GM12878 (cell line): Measurements from ENCODE around the gene FAR2. TPM values are rescaled to one million over a fixed set of nuclear protein-coding genes. Genes with fewer than 3 reads are reported as not detected.

Source experiments
- ATAC-seq: fragments of 200-7000 bp; cut with Tn5 transposase; 3 replicates; pipeline ENCODE4 v1.9.1; 2020; ENCODE audit warnings: mild to moderate bottlenecking, moderate library complexity
- BruUV-seq: library from RNA; stranded (reverse); fragments of 400-500 nt; replicated peaks from 2 replicates; lab custom pipeline; 2021; lab: Mats Ljungman, UMichigan
- CTCF ChIA-PET: fragments of 300-600 bp; sonication (Branson Sonifier 250); formaldehyde crosslinking; extraction: SDS; loops from one replicate; lab custom pipeline; 2021; ENCODE audit warnings: inconsistent platforms; lab: Yijun Ruan, JAX
- POLR2A ChIA-PET: fragments of 350-600 bp; formaldehyde crosslinking; extraction: SDS; loops from one replicate; lab custom pipeline; 2021; ENCODE audit warnings: inconsistent platforms; lab: Charles Lee
- RAD21 ChIA-PET: fragments of 300-600 bp; sonication (Branson Sonifier 250); formaldehyde crosslinking; loops from one replicate; lab custom pipeline; 2023; ENCODE audit warnings: antibody characterized with exemption; ENCODE audit not compliant: unreplicated experiment; lab: Charles Lee
- SMC1A ChIA-PET: fragments of 300-600 bp; sonication (Branson Sonifier 250); formaldehyde crosslinking; loops from one replicate; lab custom pipeline; 2023; ENCODE audit not compliant: unreplicated experiment, uncharacterized antibody; lab: Charles Lee
- DNase-seq: peaks from one replicate; pipeline ENCODE4 v3.0.0-alpha.2; 2011; ENCODE audit warnings: low read depth, low spot score
- FAIRE-seq: peaks from 3 replicates; lab custom pipeline; 2011; peaks lifted over from hg19 to GRCh38; lab: Jason Lieb, UNC
- H2AFZ ChIP-seq: 2 replicates; pipeline ENCODE4 v1.6.0; 2011; ENCODE audit warnings: low read depth, low read length, control low read depth; ENCODE audit not compliant: control insufficient read depth
- H3K27ac ChIP-seq: 2 replicates; pipeline ENCODE4 v1.5.1; 2011; ENCODE audit warnings: control low read depth; ENCODE audit not compliant: control insufficient read depth, insufficient read depth
- H3K27me3 ChIP-seq, 2 experiments: replicated peaks in 1 of 2; 2 replicates each; pipeline versions ENCODE4 v1.6.0 to v1.6.1; 2011; ENCODE audit warnings: low read length in 1 of 2; ENCODE audit not compliant: control insufficient read depth in 2 of 2, insufficient read depth in 2 of 2
- H3K36me3 ChIP-seq, 2 experiments: 2 replicates each; pipeline ENCODE4 v1.5.1; 2011; ENCODE audit warnings: low read length in 1 of 2; ENCODE audit not compliant: control insufficient read depth in 2 of 2, insufficient read depth in 2 of 2
- H3K4me1 ChIP-seq: 2 replicates; pipeline ENCODE4 v1.6.1; 2011; ENCODE audit warnings: mild to moderate bottlenecking, low read length, moderate library complexity, mixed read lengths; ENCODE audit not compliant: control insufficient read depth, insufficient read depth
- H3K4me2 ChIP-seq: 2 replicates; pipeline ENCODE4 v1.6.0; 2011; ENCODE audit warnings: control low read depth; ENCODE audit not compliant: control insufficient read depth, insufficient read depth
- H3K4me3 ChIP-seq: fragments of 200-600 bp; sonication (generic); 2 replicates; pipeline ENCODE4 v1.5.1; 2016
- H3K79me2 ChIP-seq: 2 replicates; pipeline ENCODE4 v1.6.0; 2011; ENCODE audit warnings: low read length; ENCODE audit not compliant: control insufficient read depth, insufficient read depth
- H3K9ac ChIP-seq: 2 replicates; pipeline ENCODE4 v1.8.0; 2011; ENCODE audit warnings: low read length, control low read depth, mixed read lengths; ENCODE audit not compliant: control insufficient read depth, insufficient read depth
- H3K9me3 ChIP-seq: replicated peaks from 3 replicates; pipeline ENCODE4 v1.5.1; 2011; ENCODE audit warnings: mild to moderate bottlenecking, low read length; ENCODE audit not compliant: control insufficient read depth, insufficient read depth
- H4K20me1 ChIP-seq: 2 replicates; pipeline ENCODE4 v1.6.0; 2011; ENCODE audit not compliant: control insufficient read depth, insufficient read depth
- CEBPB ChIP-seq, 2 experiments: fragments of 150-350 bp in 1 of 2; IDR thresholded peaks; 2 replicates each; pipeline ENCODE4 v1.6.1; 2012 to 2014; ENCODE audit warnings: low read depth in 2 of 2, low read length in 2 of 2, borderline replicate concordance in 1 of 2, inconsistent platforms in 1 of 2
- ELK1 ChIP-seq: IDR thresholded peaks from 2 replicates; pipeline ENCODE4 v1.6.1; 2012; ENCODE audit warnings: low read depth, low read length, improper control_type of control experiment
- JUND ChIP-seq: IDR thresholded peaks from 2 replicates; pipeline ENCODE4 v1.6.1; 2012; ENCODE audit warnings: low read depth, mild to moderate bottlenecking, low read length, improper control_type of control experiment, moderate library complexity
- NR2F1 ChIP-seq: fragments of 450-650 bp; conservative IDR thresholded peaks from 2 replicates; pipeline ENCODE4 v1.6.1; 2017; ENCODE audit warnings: mild to moderate bottlenecking
- PML ChIP-seq: IDR thresholded peaks from 2 replicates; pipeline ENCODE4 v1.6.1; 2012; ENCODE audit warnings: low read length, inconsistent platforms
- POLR2AphosphoS5 ChIP-seq: IDR thresholded peaks from 2 replicates; pipeline ENCODE4 v1.6.1; 2011; ENCODE audit warnings: mild to moderate bottlenecking, low read length, inconsistent platforms
- SIX5 ChIP-seq: IDR thresholded peaks from 2 replicates; pipeline ENCODE4 v1.6.1; 2011; ENCODE audit warnings: mild to moderate bottlenecking, low read depth, low read length, moderate library complexity; ENCODE audit not compliant: severe bottlenecking
- SMAD1 ChIP-seq: fragments of 450-650 bp; IDR thresholded peaks from 2 replicates; pipeline ENCODE4 v1.6.1; 2018; ENCODE audit warnings: mild to moderate bottlenecking, low read depth; ENCODE audit not compliant: partially characterized antibody
- SREBF1 ChIP-seq: IDR thresholded peaks from 2 replicates; pipeline ENCODE4 v1.6.1; 2012; ENCODE audit warnings: mild to moderate bottlenecking, low read length
- TBL1XR1 ChIP-seq: IDR thresholded peaks from 2 replicates; pipeline ENCODE4 v1.6.1; 2012; ENCODE audit warnings: low read depth, low read length, improper control_type of control experiment
- ZNF592 ChIP-seq: fragments of 450-650 bp; IDR thresholded peaks from 2 replicates; pipeline ENCODE4 v1.6.1; 2017; ENCODE audit warnings: mild to moderate bottlenecking, moderate library complexity
- WGBS: methylation state at CpG from one replicate; pipeline ENCODE4 v1.1.6; 2016; ENCODE audit warnings: low lambda C conversion rate; ENCODE audit not compliant: insufficient replicate concordance, insufficient coverage; ENCODE audit errors: missing lambda C conversion rate; 5-methylcytosine and 5-hydroxymethylcytosine counted together
- in situ Hi-C: fragments of 300-500 bp; cut with MboI; formaldehyde crosslinking; loops from 9 replicates; pipeline ENCODE4 v1.14.3; 2018; ENCODE audit warnings: mixed read lengths
- intact Hi-C: fragments of 100-400 bp; cut with micrococcal nuclease; formaldehyde crosslinking; loops from one replicate; pipeline ENCODE4 v1.14.2; 2022; ENCODE audit not compliant: unreplicated experiment
- polyA plus RNA-seq, 11 experiments: library from polyadenylated mRNA; depleted of rRNA in 4 of 11; unstranded in 6 of 11; stranded (reverse) in 5 of 11; fragments of >200 nt; fragmentation: Nextera tagmentation in 4 of 11; fragmentation: Illumina TruSeq in 1 of 11; extraction: Ambion mirVana in 4 of 11; extraction: Trizol in 1 of 11; gene quantifications; 1 replicate in 1 of 11; 2 replicates in 10 of 11; pipeline versions ENCODE4 v1.2.1 to v1.2.3, GENCODE V29; 2011 to 2016; ENCODE audit warnings: inconsistent platforms in 2 of 11, missing spikeins in 2 of 11, low read depth in 1 of 11
- total RNA-seq, 4 experiments: library from RNA; depleted of rRNA in 3 of 4; stranded (reverse); fragments of >200 nt in 3 of 4; fragmentation: Illumina TruSeq in 1 of 4; extraction: Trizol in 1 of 4; gene quantifications; 2 replicates each; pipeline versions ENCODE4 v1.2.1 to v1.2.3, GENCODE V29; 2013 to 2021
- TF ChIP-seq, protein P1 (sequence below): IDR thresholded peaks from 2 replicates; pipeline ENCODE4 v1.6.1; 2011; ENCODE audit warnings: low read depth, low read length, improper control_type of control experiment, borderline replicate concordance
- TF ChIP-seq, protein P2 (sequence below): IDR thresholded peaks from 2 replicates; pipeline ENCODE4 v1.6.1; 2012; ENCODE audit warnings: low read depth, low read length, improper control_type of control experiment
- TF ChIP-seq, protein P3 (sequence below): fragments of 450-650 bp; IDR thresholded peaks from 2 replicates; pipeline ENCODE4 v1.6.1; 2017; ENCODE audit warnings: mild to moderate bottlenecking, low read depth, inconsistent platforms; ENCODE audit not compliant: poor library complexity, severe bottlenecking

FAR2 gene
- total and polyA plus RNA-seq, 10 of the 15 experiments (the other 5 are each of a cell fraction or from before 2014, with no cell fraction given), result 0.50 to 1.1 (median 0.65) TPM

DNA sequence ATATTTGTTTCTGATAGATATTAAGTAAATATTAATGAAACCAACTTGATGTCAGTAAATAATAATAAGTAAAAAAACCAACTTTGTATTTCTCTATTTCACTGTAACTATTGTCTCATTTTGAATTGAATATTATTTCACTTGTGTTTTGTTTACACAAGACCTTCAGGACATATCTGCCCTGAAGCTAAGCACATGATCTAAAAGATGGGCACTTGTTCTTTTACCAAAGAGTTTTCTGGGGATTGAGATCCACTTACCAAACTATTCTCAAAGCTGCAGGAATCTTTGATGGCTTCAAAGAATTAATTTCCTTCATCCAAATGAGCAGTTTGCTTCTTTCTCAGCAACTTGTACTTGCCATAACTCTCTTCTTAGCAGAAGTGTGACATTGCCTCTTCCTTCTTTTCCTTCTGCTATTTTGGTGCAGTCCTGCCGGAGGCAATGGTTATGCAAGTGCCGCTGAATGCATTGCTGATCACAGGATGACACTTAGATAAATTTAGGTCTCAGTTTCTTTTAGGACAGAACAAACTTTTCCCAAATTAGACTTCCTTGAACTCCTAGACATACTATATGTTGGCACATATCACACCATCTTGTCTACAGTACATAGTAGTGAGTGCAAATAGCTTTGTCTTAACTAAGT, 9.2 kb downstream of the FAR2 start:
- Histone ChIP-seq H3K79me2 (no peaks in the 10 kb centered on the region), H3K36me3 (no peaks in the 10 kb centered on the region), H3K4me3 (no peak overlapping the region), H3K4me2 (no peak overlapping the region), H4K20me1 (no peaks in the 10 kb centered on the region), H3K9ac (no peak overlapping the region), H3K9me3 (no peaks in the 10 kb centered on the region), H2AFZ (no peak overlapping the region), H3K27ac (no peak overlapping the region), H3K4me1 (peaks cover 8% of the 10 kb centered on the region), H3K27me3 (no peaks in the 10 kb centered on the region)
- intact Hi-C loops, result no loop called here
- no TSS peak for BruUV-seq
- ChIA-PET SMC1A (no interaction called here), CTCF (interaction anchor here (1.4 kb wide), 1 partner anchor 8 kb away, joined by 3 read pairs; no protein-coding TSS in a partner anchor), RAD21 (interaction anchor here (0.6 kb wide), 1 partner anchor 94 kb away, joined by 3 read pairs; no protein-coding TSS in a partner anchor), POLR2A (interaction anchor here (0.6 kb wide), 1 partner anchor 31 kb away, joined by 5 read pairs; no protein-coding TSS in a partner anchor)
- DNase-seq, result no peak
- no peak for ATAC-seq
- FAIRE-seq, result no peak
- 41% methylated on average over 2 of the region's 2 CpGs for WGBS
- in situ Hi-C loops, result no loop called here
- no peak for TF ChIP-seq TBL1XR1
- TF ChIP-seq SMAD1, result no peak
- TF ChIP-seq ZNF592, result no peak
- no peak for TF ChIP-seq JUND
- TF ChIP-seq SIX5, result no peak
- no peak for TF ChIP-seq CEBPB (IDR thresholded peaks at IDR 0.05; ENCODE audit: borderline replicate concordance in 1 of 2, low read depth in 2 of 2, low read length in 2 of 2)
- TF ChIP-seq, protein P1, sequence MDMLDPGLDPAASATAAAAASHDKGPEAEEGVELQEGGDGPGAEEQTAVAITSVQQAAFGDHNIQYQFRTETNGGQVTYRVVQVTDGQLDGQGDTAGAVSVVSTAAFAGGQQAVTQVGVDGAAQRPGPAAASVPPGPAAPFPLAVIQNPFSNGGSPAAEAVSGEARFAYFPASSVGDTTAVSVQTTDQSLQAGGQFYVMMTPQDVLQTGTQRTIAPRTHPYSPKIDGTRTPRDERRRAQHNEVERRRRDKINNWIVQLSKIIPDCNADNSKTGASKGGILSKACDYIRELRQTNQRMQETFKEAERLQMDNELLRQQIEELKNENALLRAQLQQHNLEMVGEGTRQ, result no peak
- TF ChIP-seq PML, result no peak
- TF ChIP-seq, protein P2, sequence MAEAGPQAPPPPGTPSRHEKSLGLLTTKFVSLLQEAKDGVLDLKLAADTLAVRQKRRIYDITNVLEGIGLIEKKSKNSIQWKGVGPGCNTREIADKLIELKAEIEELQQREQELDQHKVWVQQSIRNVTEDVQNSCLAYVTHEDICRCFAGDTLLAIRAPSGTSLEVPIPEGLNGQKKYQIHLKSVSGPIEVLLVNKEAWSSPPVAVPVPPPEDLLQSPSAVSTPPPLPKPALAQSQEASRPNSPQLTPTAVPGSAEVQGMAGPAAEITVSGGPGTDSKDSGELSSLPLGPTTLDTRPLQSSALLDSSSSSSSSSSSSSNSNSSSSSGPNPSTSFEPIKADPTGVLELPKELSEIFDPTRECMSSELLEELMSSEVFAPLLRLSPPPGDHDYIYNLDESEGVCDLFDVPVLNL, result no peak
- TF ChIP-seq, protein P3, sequence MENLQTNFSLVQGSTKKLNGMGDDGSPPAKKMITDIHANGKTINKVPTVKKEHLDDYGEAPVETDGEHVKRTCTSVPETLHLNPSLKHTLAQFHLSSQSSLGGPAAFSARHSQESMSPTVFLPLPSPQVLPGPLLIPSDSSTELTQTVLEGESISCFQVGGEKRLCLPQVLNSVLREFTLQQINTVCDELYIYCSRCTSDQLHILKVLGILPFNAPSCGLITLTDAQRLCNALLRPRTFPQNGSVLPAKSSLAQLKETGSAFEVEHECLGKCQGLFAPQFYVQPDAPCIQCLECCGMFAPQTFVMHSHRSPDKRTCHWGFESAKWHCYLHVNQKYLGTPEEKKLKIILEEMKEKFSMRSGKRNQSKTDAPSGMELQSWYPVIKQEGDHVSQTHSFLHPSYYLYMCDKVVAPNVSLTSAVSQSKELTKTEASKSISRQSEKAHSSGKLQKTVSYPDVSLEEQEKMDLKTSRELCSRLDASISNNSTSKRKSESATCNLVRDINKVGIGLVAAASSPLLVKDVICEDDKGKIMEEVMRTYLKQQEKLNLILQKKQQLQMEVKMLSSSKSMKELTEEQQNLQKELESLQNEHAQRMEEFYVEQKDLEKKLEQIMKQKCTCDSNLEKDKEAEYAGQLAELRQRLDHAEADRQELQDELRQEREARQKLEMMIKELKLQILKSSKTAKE, result no peak
- no peak for TF ChIP-seq ELK1
- no peak for TF ChIP-seq SREBF1
- no peak for TF ChIP-seq NR2F1
- no peak for TF ChIP-seq POLR2AphosphoS5
